A673 (cell line): ENCODE data around the gene TRAPPC12.

Experiments
- EZH2 ChIP-seq: fragments of 200-600 bp; sonication (generic); IDR thresholded peaks from 2 replicates; pipeline ENCODE4 v1.6.1; 2017; ENCODE audit warnings: borderline replicate concordance, low read depth, mild to moderate bottlenecking, mixed read lengths, antibody characterized with exemption, low read length; ENCODE audit not compliant: poor library complexity, severe bottlenecking
- TF ChIP-seq, protein P1 (sequence below): fragments of 300-800, 200-600 bp; sonication (generic); conservative IDR thresholded peaks from 2 replicates; pipeline ENCODE4 v1.5.1; 2017; ENCODE audit warnings: low read depth, mild to moderate bottlenecking, antibody characterized with exemption, low read length, moderate library complexity, mixed read lengths

DNA sequence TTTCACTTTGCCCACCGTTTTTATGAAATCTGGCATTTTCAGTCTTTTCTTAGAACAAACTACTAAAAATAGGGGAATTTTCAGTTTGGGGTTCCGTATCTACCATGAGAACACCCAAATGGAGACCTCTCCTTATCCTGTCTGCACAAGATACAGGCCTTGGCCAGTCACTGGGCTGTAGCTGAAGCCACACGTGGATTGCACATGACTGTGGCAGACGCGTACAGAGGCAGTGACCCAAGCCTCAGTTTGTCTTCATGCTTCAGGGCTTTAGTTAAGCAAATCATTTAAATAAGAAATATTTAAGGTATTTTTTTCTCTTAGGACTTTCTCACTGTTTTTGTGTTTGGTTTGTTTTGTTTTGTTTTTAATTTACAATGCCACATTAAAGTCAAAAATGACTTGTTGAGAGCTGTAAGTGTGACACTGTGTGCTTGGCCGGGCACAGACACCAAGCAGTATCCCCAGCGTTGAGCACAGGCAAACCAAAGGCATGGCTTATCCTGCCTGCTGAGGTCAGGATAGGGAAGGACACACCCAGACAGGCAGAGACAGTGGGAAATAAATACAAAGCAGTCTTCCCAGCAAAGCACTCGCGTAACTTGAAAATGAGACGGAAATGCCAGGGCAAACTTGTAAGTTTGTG, 53.3 kb downstream of the TRAPPC12 start:
- TF ChIP-seq, protein P1, sequence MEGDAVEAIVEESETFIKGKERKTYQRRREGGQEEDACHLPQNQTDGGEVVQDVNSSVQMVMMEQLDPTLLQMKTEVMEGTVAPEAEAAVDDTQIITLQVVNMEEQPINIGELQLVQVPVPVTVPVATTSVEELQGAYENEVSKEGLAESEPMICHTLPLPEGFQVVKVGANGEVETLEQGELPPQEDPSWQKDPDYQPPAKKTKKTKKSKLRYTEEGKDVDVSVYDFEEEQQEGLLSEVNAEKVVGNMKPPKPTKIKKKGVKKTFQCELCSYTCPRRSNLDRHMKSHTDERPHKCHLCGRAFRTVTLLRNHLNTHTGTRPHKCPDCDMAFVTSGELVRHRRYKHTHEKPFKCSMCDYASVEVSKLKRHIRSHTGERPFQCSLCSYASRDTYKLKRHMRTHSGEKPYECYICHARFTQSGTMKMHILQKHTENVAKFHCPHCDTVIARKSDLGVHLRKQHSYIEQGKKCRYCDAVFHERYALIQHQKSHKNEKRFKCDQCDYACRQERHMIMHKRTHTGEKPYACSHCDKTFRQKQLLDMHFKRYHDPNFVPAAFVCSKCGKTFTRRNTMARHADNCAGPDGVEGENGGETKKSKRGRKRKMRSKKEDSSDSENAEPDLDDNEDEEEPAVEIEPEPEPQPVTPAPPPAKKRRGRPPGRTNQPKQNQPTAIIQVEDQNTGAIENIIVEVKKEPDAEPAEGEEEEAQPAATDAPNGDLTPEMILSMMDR: no peak
- TF ChIP-seq EZH2: no peak
